ENCODE data around the gene SLC4A3.

SLC4A3 gene

GRCh38 chr2:219597552-219598307 lies 29.7 kb upstream of the SLC4A3 start, which contains the start of gene STK11IP:
Gene STK11IP (plus strand): TSS chr2:219597857. CDS start chr2:219598120, 263 bp downstream.
- ChIA-PET POLR2A (interaction anchor here (0.6 to 4.4 kb wide), 14 partner anchors 10 to 210 kb away, joined by 3 to 44 read pairs (median 4); partner anchors contain the start of genes CHPF, DNPEP, INHA and OBSL1), CTCF (interaction anchor here (0.6 to 3.4 kb wide), 5 partner anchors 38 to 669 kb away, joined by 3 to 13 read pairs (median 6); no protein-coding TSS in a partner anchor)
- Histone ChIP-seq H3K4me1 (ENCODE audit: control insufficient read depth, insufficient read depth, low read length) (peaks cover 6% of the 10 kb centered on the region), H3K9me3 (ENCODE audit: control insufficient read depth, insufficient read depth, low read depth, low read length) (no peaks in the 10 kb centered on the region), H3K4me3 (ENCODE audit: low read depth, low read length) (peak within 1 kb of the TSS; percentile 84), H3K36me3 (ENCODE audit: control insufficient read depth in 2 of 2, insufficient read depth in 1 of 2, low read length in 2 of 2) (peaks cover 0 to 18% of the 10 kb centered on the region in 2 experiments; a peak in 1 of 3 replicates), H3K27ac (ENCODE audit: extremely low read depth, low read depth, low read length) (peak within 1 kb of the TSS; percentile 85)
- TF ChIP-seq TRIM28 (IDR thresholded peaks at IDR 0.05; ENCODE audit: borderline replicate concordance, low read length), result 0 out of 2 replicates have a peak, but pooled peaks have one; percentile 9
- TF ChIP-seq ZNF202 (tag by site-specific recombination; IDR thresholded peaks at IDR 0.05; ENCODE audit: borderline replicate concordance), result no peak
- TF ChIP-seq ZNF341 (tag by site-specific recombination; IDR thresholded peaks at IDR 0.05; ENCODE audit: low read depth), result peak; percentile 96
- TF ChIP-seq ZNF596 (tag by site-specific recombination; IDR thresholded peaks at IDR 0.05), result no peak
- TF ChIP-seq, protein P1, sequence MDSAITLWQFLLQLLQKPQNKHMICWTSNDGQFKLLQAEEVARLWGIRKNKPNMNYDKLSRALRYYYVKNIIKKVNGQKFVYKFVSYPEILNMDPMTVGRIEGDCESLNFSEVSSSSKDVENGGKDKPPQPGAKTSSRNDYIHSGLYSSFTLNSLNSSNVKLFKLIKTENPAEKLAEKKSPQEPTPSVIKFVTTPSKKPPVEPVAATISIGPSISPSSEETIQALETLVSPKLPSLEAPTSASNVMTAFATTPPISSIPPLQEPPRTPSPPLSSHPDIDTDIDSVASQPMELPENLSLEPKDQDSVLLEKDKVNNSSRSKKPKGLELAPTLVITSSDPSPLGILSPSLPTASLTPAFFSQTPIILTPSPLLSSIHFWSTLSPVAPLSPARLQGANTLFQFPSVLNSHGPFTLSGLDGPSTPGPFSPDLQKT (IDR thresholded peaks at IDR 0.05; ENCODE audit: borderline replicate concordance, low read depth, low read length), result peak; percentile 89
- TF ChIP-seq ZBTB17 (tag by site-specific recombination; IDR thresholded peaks at IDR 0.05), result peak; percentile 77
- TF ChIP-seq ZNF449 (tag by site-specific recombination; IDR thresholded peaks at IDR 0.05), result peak; percentile 95
- no peak for TF ChIP-seq ZNF747 (tag by site-specific recombination; IDR thresholded peaks at IDR 0.05)
- no peak for TF ChIP-seq SALL2 (tag by site-specific recombination; IDR thresholded peaks at IDR 0.05; ENCODE audit: borderline replicate concordance)
- TF ChIP-seq ZNF473 (tag by site-specific recombination; IDR thresholded peaks at IDR 0.05), result no peak
- TF ChIP-seq ZNF10 (tag by site-specific recombination; IDR thresholded peaks at IDR 0.05), result no peak
- TF ChIP-seq, protein P2, sequence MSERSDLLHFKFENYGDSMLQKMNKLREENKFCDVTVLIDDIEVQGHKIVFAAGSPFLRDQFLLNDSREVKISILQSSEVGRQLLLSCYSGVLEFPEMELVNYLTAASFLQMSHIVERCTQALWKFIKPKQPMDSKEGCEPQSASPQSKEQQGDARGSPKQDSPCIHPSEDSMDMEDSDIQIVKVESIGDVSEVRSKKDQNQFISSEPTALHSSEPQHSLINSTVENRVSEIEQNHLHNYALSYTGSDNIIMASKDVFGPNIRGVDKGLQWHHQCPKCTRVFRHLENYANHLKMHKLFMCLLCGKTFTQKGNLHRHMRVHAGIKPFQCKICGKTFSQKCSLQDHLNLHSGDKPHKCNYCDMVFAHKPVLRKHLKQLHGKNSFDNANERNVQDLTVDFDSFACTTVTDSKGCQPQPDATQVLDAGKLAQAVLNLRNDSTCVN (tag by site-specific recombination; optimal IDR thresholded peaks at IDR 0.05), result peak; percentile 14
- peak; percentile 85 for TF ChIP-seq GLIS2 (tag by site-specific recombination; IDR thresholded peaks at IDR 0.05)
- peak; percentile 76 for TF ChIP-seq ZFHX2 (tag by site-specific recombination; conservative IDR thresholded peaks at IDR 0.05)
- TF ChIP-seq, protein P3, sequence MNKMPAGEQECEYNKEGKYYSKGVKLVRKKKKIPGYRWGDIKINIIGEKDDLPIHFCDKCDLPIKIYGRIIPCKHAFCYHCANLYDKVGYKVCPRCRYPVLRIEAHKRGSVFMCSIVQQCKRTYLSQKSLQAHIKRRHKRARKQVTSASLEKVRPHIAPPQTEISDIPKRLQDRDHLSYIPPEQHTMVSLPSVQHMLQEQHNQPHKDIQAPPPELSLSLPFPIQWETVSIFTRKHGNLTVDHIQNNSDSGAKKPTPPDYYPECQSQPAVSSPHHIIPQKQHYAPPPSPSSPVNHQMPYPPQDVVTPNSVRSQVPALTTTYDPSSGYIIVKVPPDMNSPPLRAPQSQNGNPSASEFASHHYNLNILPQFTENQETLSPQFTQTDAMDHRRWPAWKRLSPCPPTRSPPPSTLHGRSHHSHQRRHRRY (tag by site-specific recombination; IDR thresholded peaks at IDR 0.05), result no peak
- no peak for TF ChIP-seq ZNF404 (tag by site-specific recombination; IDR thresholded peaks at IDR 0.05)
- TF ChIP-seq ZNF24 (tag by site-specific recombination; IDR thresholded peaks at IDR 0.05), result no peak
- TF ChIP-seq ZNF18 (tag by site-specific recombination; IDR thresholded peaks at IDR 0.05), result no peak
- TF ChIP-seq, protein P4, sequence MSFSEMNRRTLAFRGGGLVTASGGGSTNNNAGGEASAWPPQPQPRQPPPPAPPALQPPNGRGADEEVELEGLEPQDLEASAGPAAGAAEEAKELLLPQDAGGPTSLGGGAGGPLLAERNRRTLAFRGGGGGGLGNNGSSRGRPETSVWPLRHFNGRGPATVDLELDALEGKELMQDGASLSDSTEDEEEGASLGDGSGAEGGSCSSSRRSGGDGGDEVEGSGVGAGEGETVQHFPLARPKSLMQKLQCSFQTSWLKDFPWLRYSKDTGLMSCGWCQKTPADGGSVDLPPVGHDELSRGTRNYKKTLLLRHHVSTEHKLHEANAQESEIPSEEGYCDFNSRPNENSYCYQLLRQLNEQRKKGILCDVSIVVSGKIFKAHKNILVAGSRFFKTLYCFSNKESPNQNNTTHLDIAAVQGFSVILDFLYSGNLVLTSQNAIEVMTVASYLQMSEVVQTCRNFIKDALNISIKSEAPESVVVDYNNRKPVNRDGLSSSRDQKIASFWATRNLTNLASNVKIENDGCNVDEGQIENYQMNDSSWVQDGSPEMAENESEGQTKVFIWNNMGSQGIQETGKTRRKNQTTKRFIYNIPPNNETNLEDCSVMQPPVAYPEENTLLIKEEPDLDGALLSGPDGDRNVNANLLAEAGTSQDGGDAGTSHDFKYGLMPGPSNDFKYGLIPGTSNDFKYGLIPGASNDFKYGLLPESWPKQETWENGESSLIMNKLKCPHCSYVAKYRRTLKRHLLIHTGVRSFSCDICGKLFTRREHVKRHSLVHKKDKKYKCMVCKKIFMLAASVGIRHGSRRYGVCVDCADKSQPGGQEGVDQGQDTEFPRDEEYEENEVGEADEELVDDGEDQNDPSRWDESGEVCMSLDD (tag by site-specific recombination; IDR thresholded peaks at IDR 0.05), result no peak
- TF ChIP-seq ZNF629 (tag by site-specific recombination; IDR thresholded peaks at IDR 0.05), result peak; percentile 72
- TF ChIP-seq, protein P5, sequence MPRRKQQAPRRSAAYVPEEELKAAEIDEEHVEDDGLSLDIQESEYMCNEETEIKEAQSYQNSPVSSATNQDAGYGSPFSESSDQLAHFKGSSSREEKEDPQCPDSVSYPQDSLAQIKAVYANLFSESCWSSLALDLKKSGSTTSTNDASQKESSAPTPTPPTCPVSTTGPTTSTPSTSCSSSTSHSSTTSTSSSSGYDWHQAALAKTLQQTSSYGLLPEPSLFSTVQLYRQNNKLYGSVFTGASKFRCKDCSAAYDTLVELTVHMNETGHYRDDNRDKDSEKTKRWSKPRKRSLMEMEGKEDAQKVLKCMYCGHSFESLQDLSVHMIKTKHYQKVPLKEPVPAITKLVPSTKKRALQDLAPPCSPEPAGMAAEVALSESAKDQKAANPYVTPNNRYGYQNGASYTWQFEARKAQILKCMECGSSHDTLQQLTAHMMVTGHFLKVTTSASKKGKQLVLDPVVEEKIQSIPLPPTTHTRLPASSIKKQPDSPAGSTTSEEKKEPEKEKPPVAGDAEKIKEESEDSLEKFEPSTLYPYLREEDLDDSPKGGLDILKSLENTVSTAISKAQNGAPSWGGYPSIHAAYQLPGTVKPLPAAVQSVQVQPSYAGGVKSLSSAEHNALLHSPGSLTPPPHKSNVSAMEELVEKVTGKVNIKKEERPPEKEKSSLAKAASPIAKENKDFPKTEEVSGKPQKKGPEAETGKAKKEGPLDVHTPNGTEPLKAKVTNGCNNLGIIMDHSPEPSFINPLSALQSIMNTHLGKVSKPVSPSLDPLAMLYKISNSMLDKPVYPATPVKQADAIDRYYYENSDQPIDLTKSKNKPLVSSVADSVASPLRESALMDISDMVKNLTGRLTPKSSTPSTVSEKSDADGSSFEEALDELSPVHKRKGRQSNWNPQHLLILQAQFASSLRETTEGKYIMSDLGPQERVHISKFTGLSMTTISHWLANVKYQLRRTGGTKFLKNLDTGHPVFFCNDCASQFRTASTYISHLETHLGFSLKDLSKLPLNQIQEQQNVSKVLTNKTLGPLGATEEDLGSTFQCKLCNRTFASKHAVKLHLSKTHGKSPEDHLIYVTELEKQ (tag by site-specific recombination; IDR thresholded peaks at IDR 0.05; ENCODE audit: borderline replicate concordance), result no peak
- TF ChIP-seq KLF8 (tag by site-specific recombination; IDR thresholded peaks at IDR 0.05), result peak; percentile 37; the same call in 1 of the 2 replicates
- TF ChIP-seq SCRT2 (tag by site-specific recombination; IDR thresholded peaks at IDR 0.05), result peak; percentile 100
- TF ChIP-seq ZBTB8A (tag by site-specific recombination; IDR thresholded peaks at IDR 0.05), result peak; percentile 79

All from HEK293 (cell line).